ENCODE measurements around the gene TSPAN33.
"Not testable (repeated sequence)": the region's sequence is repeated elsewhere in the genome, so short reads cannot be mapped to it uniquely, and the experiment has no call there.

TSPAN33 gene

DNA sequence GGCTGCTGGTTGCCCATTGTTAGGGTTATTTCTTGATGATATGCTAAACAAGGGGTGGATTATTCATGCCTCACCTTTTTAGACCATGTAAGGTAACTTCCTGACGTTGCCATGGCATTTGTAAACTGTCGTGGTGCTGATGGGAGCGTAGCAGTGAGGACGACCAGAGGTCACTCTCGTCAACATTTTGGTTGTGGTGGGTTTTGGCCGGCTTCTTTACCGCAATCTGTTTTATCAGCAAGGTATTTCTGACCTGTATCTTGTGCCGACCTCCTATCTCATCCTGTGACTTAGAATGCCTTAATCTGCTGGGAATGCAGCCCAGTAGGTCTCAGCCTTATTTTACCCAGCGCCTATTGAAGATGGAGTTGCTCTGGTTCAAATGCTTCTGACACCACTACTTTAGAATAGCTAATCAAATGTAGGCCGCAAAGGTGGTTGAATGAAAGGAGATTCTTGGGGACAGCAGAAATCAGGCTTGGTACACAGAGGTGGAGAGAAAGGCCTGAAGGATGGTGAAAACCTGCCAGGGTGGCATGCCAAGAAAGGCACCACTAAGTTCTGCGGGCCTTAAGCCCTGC is 26.0 kb downstream of the TSPAN33 start:
- no peak for DNase-seq (ENCODE audit: low spot score)

DNA sequence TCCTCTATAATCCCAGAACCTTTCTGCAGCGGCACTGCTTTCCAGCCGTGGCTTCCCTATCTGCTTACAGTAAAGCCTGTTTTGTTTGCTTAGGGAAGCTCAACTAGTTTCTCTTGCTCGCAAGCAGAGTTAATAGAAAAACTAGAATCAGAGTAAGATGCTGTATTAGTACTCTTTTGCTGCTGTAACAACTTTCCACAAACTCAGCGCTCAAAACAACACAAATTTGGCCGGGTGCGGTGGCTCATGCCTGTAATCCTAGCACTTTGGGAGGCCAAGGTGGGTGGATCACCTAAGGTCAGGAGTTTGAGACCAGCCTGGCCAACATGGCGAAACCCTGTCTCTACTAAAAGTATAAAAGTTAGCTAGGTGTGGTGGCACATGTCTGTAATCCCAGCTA is 29.4 kb downstream of the TSPAN33 start:
- DNase-seq (ENCODE audit: low spot score), result not testable (repeated sequence)

DNA sequence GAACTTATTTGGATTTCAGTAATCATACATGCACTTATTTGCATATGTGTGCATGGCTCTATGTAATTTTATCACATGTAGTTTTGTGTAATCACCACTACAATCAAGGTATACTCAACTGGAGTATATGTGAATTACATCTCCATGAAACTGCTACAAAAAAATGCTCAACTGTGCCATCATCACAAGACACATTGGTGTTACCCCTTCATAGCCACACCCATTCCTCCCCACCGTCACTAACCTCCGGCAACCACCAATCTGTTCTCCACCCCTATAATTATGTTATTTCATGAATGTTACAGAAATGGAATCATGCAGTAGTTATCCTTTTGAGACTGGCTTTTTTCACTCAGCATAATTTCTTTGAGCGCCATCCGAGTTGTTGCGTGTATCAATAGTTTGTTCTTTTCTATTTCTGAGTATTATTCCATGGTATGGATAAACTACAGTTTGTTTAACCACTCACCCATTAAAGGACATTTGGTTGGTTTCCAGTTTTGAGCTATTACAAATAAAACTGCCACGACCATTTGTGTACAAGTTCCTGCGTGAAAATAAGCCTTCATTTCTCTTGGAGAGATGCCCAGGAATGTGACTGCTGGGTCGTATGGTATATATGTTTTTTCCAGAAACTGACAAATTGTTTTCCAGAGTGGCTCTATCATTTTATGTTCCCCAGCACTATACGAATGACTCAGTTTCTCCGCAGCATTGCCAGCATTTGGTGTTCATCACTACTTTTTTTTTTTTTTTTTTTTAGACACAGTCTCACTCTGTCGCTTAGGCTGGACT is 32.6 kb downstream of the TSPAN33 start:
- DNase-seq (ENCODE audit: low spot score), result no peak

GRCh38 chr7:129184981-129185670 is 40.6 kb downstream of the TSPAN33 start:
- DNase-seq (ENCODE audit: low spot score), result no peak

DNA sequence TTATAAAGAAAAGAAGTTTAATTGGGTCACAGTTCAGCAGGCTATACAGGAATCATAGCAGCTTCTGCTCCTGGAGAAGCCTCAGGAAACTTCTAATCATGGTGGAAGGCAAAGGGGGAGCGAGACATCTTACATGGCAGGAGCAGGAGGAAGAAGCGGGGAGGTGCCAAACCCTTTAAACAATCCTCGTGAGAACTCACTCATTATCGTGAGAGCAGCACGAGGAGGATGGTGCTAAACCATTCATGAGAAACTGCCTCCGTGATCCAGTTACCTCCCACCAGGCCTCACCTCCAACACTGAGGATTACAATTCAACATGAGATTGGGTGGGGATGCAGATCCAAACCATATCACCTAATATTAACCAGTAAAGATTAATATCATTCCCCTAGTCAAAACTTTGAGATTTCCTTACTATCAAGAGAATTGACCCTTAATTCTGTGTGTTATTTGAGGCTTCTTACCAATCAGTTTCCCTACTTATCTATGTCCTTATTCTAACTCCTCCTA is 42.3 kb downstream of the TSPAN33 start:
- no peak for DNase-seq (ENCODE audit: low spot score)

DNA sequence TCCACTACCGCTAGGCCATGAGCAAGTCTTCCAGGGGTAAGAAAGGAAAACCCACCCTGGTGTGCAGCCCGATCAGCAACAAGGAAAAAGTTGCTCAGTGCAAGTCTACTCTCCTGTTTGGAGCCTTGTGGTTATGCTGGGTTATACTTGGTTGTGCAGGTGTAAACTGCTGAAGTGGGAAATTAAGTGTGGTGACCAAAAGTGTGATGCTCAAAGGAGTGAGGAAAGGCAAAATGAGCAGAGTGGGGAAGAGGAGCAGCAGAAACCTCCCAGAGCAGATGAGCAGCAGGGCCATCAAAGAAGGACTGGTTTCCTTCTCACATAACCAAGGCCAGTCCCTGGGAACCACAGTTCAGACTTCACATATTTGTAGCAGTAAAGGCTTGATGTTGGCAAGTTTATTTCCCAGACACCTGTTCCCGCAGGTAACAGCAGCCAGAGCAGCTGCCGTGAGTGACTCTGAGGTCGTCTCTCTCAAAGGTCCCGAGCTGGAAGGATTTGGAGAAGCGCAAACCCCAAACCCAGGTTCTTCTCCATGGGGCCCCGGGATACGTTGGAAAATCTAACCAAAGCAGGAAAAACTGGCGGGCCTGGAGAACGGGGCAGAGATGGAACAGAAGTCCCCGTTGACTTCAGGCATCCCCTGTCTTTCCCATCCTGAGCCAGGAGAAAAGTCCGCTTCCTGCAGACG is 43.3 kb downstream of the TSPAN33 start:
- DNase-seq (ENCODE audit: low spot score), result no peak

- DNase-seq (ENCODE audit: low spot score), result no peak
Measured at GRCh38 chr7:129188372-129188891, 43.9 kb downstream of the TSPAN33 start, which contains the start of gene SMO. Gene SMO (plus strand): TSS chr7:129188633. CDS start chr7:129189152, 519 bp downstream.

GRCh38 chr7:129188892-129189660 is 44.6 kb downstream of the TSPAN33 start:
- no peak for DNase-seq (ENCODE audit: low spot score)

GRCh38 chr7:129189661-129190310 is 45.3 kb downstream of the TSPAN33 start:
- no peak for DNase-seq (ENCODE audit: low spot score)

DNA sequence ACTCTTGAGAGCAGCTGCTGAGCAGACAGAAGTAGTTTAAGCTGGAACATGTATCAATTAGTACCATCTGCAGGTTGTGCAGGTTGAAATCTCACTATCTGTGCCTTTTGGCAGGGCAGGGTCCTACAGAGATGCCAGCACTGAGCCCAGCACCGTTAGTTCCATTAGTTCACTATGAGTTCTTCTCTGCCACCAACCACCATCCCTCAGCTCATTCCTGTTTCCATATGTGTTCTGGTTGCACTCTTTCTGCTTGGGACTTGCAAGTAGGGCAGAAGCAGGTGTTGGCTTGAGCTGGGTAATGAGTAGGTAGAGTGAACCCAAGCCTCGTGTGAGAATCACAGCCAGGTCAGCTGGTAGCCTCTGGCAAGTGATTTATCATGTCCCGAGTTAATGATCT is 46.8 kb downstream of the TSPAN33 start:
- DNase-seq (ENCODE audit: low spot score), result no peak

- DNase-seq (ENCODE audit: low spot score), result no peak
Measured at GRCh38 chr7:129193892-129194291, 49.4 kb downstream of the TSPAN33 start.

DNA sequence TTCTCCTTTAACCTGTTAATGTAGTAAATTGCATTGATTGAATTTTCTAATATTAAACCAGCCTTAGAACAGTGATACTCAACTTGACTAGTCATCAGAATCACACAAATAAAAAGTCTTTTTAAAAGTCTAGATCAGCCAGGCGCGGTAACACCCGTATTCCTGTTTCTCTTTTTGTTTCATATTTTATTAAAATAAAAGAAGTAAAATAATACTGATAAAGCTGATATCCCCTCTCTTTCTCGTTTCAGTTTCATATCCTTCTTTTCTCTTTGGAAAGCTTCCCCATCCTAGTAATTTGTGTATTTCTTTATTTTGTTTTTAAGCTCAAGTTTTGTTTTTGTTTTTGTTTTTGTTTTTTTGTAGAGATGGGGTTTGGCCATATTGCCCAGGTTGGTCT is 53.3 kb downstream of the TSPAN33 start:
- no peak for DNase-seq (ENCODE audit: low spot score)

- DNase-seq (ENCODE audit: low spot score), result no peak
Measured at GRCh38 chr7:129199406-129199805, 54.9 kb downstream of the TSPAN33 start.

- DNase-seq (ENCODE audit: low spot score), result no peak
Measured at GRCh38 chr7:129202058-129202777, 57.7 kb downstream of the TSPAN33 start.

DNA sequence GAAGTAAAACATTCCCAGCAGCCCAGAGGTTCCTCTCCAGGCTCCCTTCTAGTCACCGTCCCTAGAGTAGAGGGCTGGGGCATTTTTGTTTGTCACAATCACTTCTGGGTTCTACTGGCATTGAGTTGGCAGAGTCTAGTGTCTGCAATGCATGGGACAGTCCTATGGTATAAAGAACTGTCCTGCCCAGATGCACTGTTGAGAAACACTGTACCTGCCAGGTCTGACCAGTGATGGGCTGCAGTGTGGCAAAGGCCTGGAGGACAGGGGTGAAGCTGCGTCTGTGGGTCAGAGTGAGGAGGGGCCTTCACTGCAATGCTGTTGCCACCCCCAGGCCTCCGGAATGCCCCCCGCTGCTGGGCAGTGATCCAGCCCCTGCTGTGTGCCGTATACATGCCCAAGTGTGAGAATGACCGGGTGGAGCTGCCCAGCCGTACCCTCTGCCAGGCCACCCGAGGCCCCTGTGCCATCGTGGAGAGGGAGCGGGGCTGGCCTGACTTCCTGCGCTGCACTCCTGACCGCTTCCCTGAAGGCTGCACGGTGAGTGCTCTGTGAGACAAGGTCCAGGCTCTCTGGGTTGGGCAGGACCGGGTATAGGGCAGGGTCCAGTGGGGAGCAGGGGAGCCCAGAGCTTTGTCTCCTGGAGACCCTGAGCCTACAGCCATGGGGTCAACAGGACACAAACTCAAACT is 58.7 kb downstream of the TSPAN33 start:
- DNase-seq (ENCODE audit: low spot score), result no peak

- DNase-seq (ENCODE audit: low spot score), result no peak
Measured at GRCh38 chr7:129205126-129205818, 60.8 kb downstream of the TSPAN33 start.

GRCh38 chr7:129205987-129206785 is 61.7 kb downstream of the TSPAN33 start:
- DNase-seq (ENCODE audit: low spot score), result no peak

DNA sequence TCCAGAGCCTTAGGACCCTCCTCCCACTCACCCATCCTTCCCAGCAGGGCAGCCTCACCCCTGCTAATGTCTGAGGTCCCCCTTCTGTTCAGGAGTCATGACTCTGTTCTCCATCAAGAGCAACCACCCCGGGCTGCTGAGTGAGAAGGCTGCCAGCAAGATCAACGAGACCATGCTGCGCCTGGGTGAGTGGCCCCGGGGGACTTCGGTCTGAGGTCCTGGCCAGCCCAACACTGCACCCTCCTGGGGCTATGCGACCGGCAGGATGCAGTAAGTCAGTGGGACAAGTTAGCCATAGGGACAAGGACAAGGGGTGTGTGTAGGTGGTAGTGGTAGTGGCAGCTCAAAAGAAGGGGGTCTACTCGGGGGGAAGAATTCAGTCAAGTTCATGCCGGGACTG is 64.2 kb downstream of the TSPAN33 start:
- DNase-seq (ENCODE audit: low spot score), result no peak

All from CD4-positive, alpha-beta T cell treated with Interleukin-6 at 100 ng/mL for 8 hours (primary cell).